Measurements from ENCODE around the gene RPS6KA5.

Gene RPS6KA5

GRCh38 chr14:91082282-91082681, 21.8 kb upstream of the RPS6KA5 start:
- no peaks in the 10 kb centered on the region for H3K36me3 Mint-ChIP-seq (ENCODE audit: low read depth)

GRCh38 chr14:91080071-91080470, 19.6 kb upstream of the RPS6KA5 start:
- Mint-ChIP-seq H3K27me3 (no peaks in the 10 kb centered on the region), H3K36me3 (ENCODE audit: low read depth) (no peaks in the 10 kb centered on the region), H3K4me1 (ENCODE audit: low read depth) (peaks cover 29% of the 10 kb centered on the region), H3K27ac (no peak overlapping the region), H3K4me3 (no peak overlapping the region), H3K9me3 (no peaks in the 10 kb centered on the region)

More at GRCh38 chr14:91082282-91082681, 21.8 kb upstream of the RPS6KA5 start:
- Mint-ChIP-seq H3K4me1 (ENCODE audit: low read depth) (peaks cover 22% of the 10 kb centered on the region), H3K9me3 (no peaks in the 10 kb centered on the region), H3K27ac (no peak overlapping the region), H3K27me3 (no peaks in the 10 kb centered on the region), H3K4me3 (no peak overlapping the region)

GRCh38 chr14:91078095-91078737, 17.8 kb upstream of the RPS6KA5 start:
- H3K4me3 Mint-ChIP-seq: peak overlapping the region; percentile 65
- no peaks in the 10 kb centered on the region for H3K27me3 Mint-ChIP-seq
- no peaks in the 10 kb centered on the region for H3K36me3 Mint-ChIP-seq (ENCODE audit: low read depth)
- H3K4me1 Mint-ChIP-seq (ENCODE audit: low read depth): peaks cover 29% of the 10 kb centered on the region
- no peaks in the 10 kb centered on the region for H3K9me3 Mint-ChIP-seq
- H3K27ac Mint-ChIP-seq: peak overlapping the region; percentile 83

DNA sequence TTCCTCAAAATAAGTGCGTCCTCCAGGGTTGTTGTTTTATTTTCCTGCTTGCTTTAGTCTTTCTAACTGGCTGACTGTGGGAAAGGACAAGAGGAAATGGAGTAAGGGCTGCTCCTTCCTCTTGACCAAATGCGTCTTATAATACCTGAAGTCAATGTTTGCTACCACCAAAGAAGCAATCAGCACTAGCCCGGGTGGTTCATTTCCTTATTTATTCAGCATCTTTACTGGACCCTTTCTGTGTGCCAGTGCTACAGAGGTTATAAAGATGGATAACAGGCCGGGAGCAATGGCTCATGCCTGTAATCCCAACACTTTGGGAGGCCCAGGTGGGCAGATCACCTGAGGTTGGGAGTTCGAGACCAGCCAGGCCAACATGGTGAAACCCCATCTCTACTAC, 15.1 kb upstream of the RPS6KA5 start:
- Mint-ChIP-seq H3K36me3 (ENCODE audit: low read depth) (no peaks in the 10 kb centered on the region), H3K9me3 (no peaks in the 10 kb centered on the region), H3K27ac (no peak overlapping the region), H3K27me3 (no peaks in the 10 kb centered on the region), H3K4me1 (ENCODE audit: low read depth) (peaks cover 29% of the 10 kb centered on the region), H3K4me3 (no peak overlapping the region)

DNA sequence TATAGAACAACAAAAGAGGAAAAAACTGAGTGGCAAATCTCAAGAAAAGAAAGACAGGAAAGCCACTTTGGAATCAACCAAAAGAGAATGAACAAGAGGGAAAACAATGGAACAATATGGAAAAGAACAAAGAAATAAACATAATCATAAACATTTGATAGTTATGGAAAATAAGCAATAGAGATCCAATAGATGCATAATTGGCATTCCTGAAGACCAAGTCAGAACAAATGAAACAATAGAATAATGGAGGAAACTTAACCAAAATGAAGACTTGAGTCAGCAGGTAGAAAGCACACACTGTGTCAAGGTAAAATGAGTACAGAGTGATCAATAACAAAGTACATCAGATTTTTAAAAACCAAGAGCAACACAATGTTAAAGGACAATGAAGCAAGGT, 10.1 kb upstream of the RPS6KA5 start:
- H3K4me3 Mint-ChIP-seq: no peak overlapping the region
- H3K27me3 Mint-ChIP-seq: no peaks in the 10 kb centered on the region
- peaks cover 41% of the 10 kb centered on the region for H3K4me1 Mint-ChIP-seq (ENCODE audit: low read depth)
- no peak overlapping the region for H3K27ac Mint-ChIP-seq
- H3K36me3 Mint-ChIP-seq (ENCODE audit: low read depth): peaks cover 3% of the 10 kb centered on the region
- no peaks in the 10 kb centered on the region for H3K9me3 Mint-ChIP-seq

DNA sequence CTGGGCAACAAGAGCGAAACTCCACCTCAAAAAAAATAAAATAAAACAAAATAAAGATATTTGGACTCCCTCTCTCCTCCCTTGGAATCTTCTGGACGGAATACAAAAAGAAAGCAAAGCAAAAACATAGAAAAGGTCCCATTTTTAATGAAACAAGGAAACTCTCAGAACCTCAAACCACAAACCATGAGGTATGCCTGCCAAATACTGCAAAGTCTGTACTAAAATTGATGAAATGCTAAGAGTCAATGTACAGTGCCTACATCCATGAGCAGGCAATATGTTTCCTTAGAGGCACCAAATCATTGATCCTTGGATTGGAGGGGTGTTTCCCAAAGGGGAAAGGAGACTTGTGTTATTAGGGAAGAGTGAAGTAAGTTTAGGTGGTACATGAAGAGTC, 8.2 kb upstream of the RPS6KA5 start:
- H3K4me1 Mint-ChIP-seq (ENCODE audit: low read depth): peaks cover 58% of the 10 kb centered on the region
- peaks cover 6% of the 10 kb centered on the region for H3K36me3 Mint-ChIP-seq (ENCODE audit: low read depth)
- H3K4me3 Mint-ChIP-seq: peak overlapping the region; percentile 46
- H3K27me3 Mint-ChIP-seq: no peaks in the 10 kb centered on the region
- peak overlapping the region; percentile 77 for H3K27ac Mint-ChIP-seq
- H3K9me3 Mint-ChIP-seq: peaks cover 3% of the 10 kb centered on the region

DNA sequence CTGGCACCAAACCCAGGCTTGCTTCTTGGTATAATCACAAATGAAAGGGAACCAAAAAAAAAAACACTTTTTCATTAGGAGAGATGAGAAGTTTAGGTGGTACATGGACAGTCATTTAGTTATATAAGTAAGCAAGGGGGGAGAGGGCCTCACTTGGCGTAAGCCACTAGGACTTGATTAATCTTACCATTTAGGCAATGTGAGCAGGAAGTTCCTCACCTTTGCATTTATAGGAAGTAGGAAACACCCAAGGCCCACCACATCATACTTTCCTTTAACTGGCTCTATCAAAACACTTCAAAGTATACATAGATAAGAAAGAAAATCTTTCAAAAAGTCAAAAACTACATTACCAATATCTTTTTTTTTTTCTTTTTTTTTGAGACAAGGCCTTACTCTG, 6.7 kb upstream of the RPS6KA5 start:
- H3K27ac Mint-ChIP-seq: peak overlapping the region; percentile 91

DNA sequence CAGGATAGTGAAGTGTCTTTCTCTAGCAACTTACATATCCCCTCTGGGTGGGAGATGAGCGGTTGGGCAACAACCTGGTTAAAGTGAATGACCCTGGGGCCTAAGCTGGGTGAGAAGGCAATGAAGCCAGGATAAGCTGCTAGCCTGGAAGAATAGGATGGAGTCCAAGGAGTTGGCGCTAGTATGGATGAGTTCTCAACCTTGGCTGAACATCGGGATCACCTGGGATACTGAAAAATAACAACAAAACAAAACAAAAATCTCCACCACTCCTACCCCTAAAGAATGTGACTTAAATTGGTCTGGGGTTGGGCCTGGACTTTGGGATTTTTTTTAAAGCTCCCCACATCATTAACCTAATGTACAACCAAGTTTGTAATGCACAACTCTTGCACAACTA, 4.8 kb upstream of the RPS6KA5 start:
- H3K27ac Mint-ChIP-seq: peak overlapping the region; percentile 2

More for the DNA sequence above, 6.7 kb upstream of the RPS6KA5 start:
- no peaks in the 10 kb centered on the region for H3K27me3 Mint-ChIP-seq
- peaks cover 6% of the 10 kb centered on the region for H3K9me3 Mint-ChIP-seq
- peaks cover 70% of the 10 kb centered on the region for H3K4me1 Mint-ChIP-seq (ENCODE audit: low read depth)
- H3K36me3 Mint-ChIP-seq (ENCODE audit: low read depth): peaks cover 6% of the 10 kb centered on the region
- H3K4me3 Mint-ChIP-seq: peak overlapping the region; percentile 45

DNA sequence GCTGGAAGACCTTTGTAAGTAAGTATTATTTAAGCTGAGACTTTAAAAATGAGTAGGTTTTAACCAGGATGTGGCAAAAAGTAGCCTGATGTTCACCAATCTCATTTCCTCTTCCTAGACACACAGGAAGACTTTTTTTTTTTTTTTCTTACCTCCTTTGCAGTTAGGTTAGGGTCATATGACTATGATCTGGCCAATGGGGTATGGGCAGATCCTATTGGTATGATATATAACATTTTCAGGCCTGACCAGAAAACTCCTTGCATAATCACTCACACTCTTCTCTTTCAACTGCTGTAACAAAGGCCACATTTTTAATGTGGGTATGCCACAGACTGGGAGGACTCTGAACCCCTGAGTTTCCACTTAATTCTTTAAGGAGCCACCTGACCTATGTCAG, 2.7 kb upstream of the RPS6KA5 start:
- H3K27me3 Mint-ChIP-seq: no peaks in the 10 kb centered on the region
- H3K36me3 Mint-ChIP-seq (ENCODE audit: low read depth): peaks cover 6% of the 10 kb centered on the region
- peak overlapping the region; percentile 6 for H3K4me3 Mint-ChIP-seq
- peak overlapping the region; percentile 85 for H3K27ac Mint-ChIP-seq
- peaks cover 67% of the 10 kb centered on the region for H3K4me1 Mint-ChIP-seq (ENCODE audit: low read depth)
- H3K9me3 Mint-ChIP-seq: peaks cover 6% of the 10 kb centered on the region

More for the DNA sequence above, 4.8 kb upstream of the RPS6KA5 start:
- Mint-ChIP-seq H3K4me1 (ENCODE audit: low read depth) (peaks cover 70% of the 10 kb centered on the region), H3K27me3 (no peaks in the 10 kb centered on the region), H3K36me3 (ENCODE audit: low read depth) (peaks cover 6% of the 10 kb centered on the region), H3K4me3 (no peak overlapping the region), H3K9me3 (peaks cover 6% of the 10 kb centered on the region)

GRCh38 chr14:91062600-91062999, 2.2 kb upstream of the RPS6KA5 start:
- Mint-ChIP-seq H3K4me3 (peak overlapping the region; percentile 6), H3K27me3 (no peaks in the 10 kb centered on the region), H3K36me3 (ENCODE audit: low read depth) (peaks cover 6% of the 10 kb centered on the region), H3K27ac (peak overlapping the region; percentile 85), H3K9me3 (peaks cover 6% of the 10 kb centered on the region), H3K4me1 (ENCODE audit: low read depth) (peaks cover 64% of the 10 kb centered on the region)

- H3K36me3 Mint-ChIP-seq (ENCODE audit: low read depth): peaks cover 6% of the 10 kb centered on the region
- peaks cover 6% of the 10 kb centered on the region for H3K9me3 Mint-ChIP-seq
- H3K27me3 Mint-ChIP-seq: no peaks in the 10 kb centered on the region
- peaks cover 50% of the 10 kb centered on the region for H3K4me1 Mint-ChIP-seq (ENCODE audit: low read depth)
- H3K4me3 Mint-ChIP-seq: no peak overlapping the region
- H3K27ac Mint-ChIP-seq: no peak overlapping the region
Observed at GRCh38 chr14:91061056-91061887, 831 bp upstream of the RPS6KA5 start.

GRCh38 chr14:91059576-91060350, 678 bp downstream of the RPS6KA5 start:
- Mint-ChIP-seq H3K36me3 (ENCODE audit: low read depth) (no peaks in the 10 kb centered on the region), H3K27me3 (no peaks in the 10 kb centered on the region), H3K4me3 (peak overlapping the region; percentile 80), H3K27ac (no peak overlapping the region), H3K4me1 (ENCODE audit: low read depth) (peaks cover 43% of the 10 kb centered on the region), H3K9me3 (peaks cover 6% of the 10 kb centered on the region)

- Mint-ChIP-seq H3K9me3 (no peaks in the 10 kb centered on the region), H3K4me3 (peak overlapping the region; percentile 74), H3K36me3 (ENCODE audit: low read depth) (no peaks in the 10 kb centered on the region), H3K27ac (no peak overlapping the region), H3K27me3 (no peaks in the 10 kb centered on the region), H3K4me1 (ENCODE audit: low read depth) (peaks cover 36% of the 10 kb centered on the region)
Observed at GRCh38 chr14:91058042-91058581, 2.3 kb downstream of the RPS6KA5 start.

- peak overlapping the region; percentile 4 for H3K27ac Mint-ChIP-seq
- H3K27me3 Mint-ChIP-seq: no peaks in the 10 kb centered on the region
- no peak overlapping the region for H3K4me3 Mint-ChIP-seq
- no peaks in the 10 kb centered on the region for H3K9me3 Mint-ChIP-seq
- H3K4me1 Mint-ChIP-seq (ENCODE audit: low read depth): peaks cover 33% of the 10 kb centered on the region
- H3K36me3 Mint-ChIP-seq (ENCODE audit: low read depth): no peaks in the 10 kb centered on the region
Observed at GRCh38 chr14:91056361-91056760, 4.1 kb downstream of the RPS6KA5 start.

DNA sequence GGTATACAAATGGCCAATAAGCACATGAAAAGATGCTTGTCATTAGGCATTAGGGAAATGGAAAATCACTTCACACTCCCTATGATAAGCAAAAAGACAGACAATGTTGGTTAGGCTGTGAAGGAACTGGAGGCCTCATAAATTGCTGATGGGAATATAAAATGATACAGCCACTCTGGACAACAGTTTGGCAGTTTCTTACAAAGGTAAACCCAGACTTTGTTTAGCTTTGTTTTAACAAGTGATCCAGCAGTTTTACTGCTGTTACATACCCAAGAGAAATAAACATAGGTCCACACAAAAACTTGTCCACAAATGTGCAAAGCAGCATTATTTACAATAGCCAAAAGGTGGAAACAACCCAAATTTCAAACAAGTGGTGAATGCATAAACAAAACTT, 5.4 kb downstream of the RPS6KA5 start:
- Mint-ChIP-seq H3K27ac (no peak overlapping the region), H3K4me1 (ENCODE audit: low read depth) (peaks cover 33% of the 10 kb centered on the region), H3K27me3 (no peaks in the 10 kb centered on the region), H3K9me3 (no peaks in the 10 kb centered on the region), H3K36me3 (ENCODE audit: low read depth) (no peaks in the 10 kb centered on the region), H3K4me3 (no peak overlapping the region)

Data from stimulated activated naive CD8-positive, alpha-beta T cell treated with anti-CD3 and anti-CD28 coated beads, Interleukin-15, Interleukin-2, amounts not matched to agents 100 ng/mL and 50 ng/mL, for 24 hours (primary cell).